Tibial nerve (tissue), 4 donors: ENCODE data around the gene CDC20. TPM values are rescaled to one million over a fixed set of nuclear protein-coding genes. Genes with fewer than 3 reads are reported as not detected.

ENCODE experiments used
- DNase-seq, 2 donors: peaks; one replicate each; pipeline ENCODE4 v3.0.0-alpha.2; 2019; ENCODE audit warnings: low spot score in 2 of 2
- H3K27ac ChIP-seq, 4 donors: fragments of 200-600 bp; sonication (generic) in 3 of 4; one replicate each; pipeline ENCODE4 v1.5.1; 2017 to 2019; ENCODE audit warnings: mild to moderate bottlenecking in 1 of 4
- H3K27me3 ChIP-seq, 2 donors: fragments of 200-600 bp; sonication (generic) in 1 of 2; one replicate each; pipeline versions ENCODE4 v1.5.1 to v1.6.0; 2017 to 2019
- H3K36me3 ChIP-seq, 3 donors: fragments of 200-600 bp; sonication (generic); one replicate each; pipeline ENCODE4 v1.5.1; 2018 to 2019
- H3K4me1 ChIP-seq, 4 donors: fragments of 200-600 bp; sonication (generic) in 3 of 4; one replicate each; pipeline ENCODE4 v1.5.1; 2017 to 2019
- H3K4me3 ChIP-seq, 4 donors: fragments of 200-600 bp; sonication (generic) in 3 of 4; one replicate each; pipeline ENCODE4 v1.5.1; 2017 to 2019; ENCODE audit warnings: mild to moderate bottlenecking in 1 of 4, moderate library complexity in 1 of 4
- H3K9me3 ChIP-seq, 4 donors: fragments of 200-600 bp; sonication (generic) in 3 of 4; one replicate each; pipeline ENCODE4 v1.5.1; 2017 to 2019
- EP300 ChIP-seq, 2 donors: sonication (generic); formaldehyde crosslinking; IDR thresholded peaks; one replicate each; pipeline ENCODE4 v1.6.1; 2017; ENCODE audit warnings: antibody characterized with exemption in 2 of 2, mild to moderate bottlenecking in 1 of 2
- POLR2A ChIP-seq, 2 donors: fragments of 450-650 bp; IDR thresholded peaks; one replicate each; pipeline ENCODE4 v1.6.1; 2017; ENCODE audit warnings: antibody characterized with exemption in 2 of 2, mild to moderate bottlenecking in 2 of 2, moderate library complexity in 2 of 2
- WGBS, 2 donors: methylation state at CpG; one replicate each; pipeline ENCODE4 v1.1.5; 2018; 5-methylcytosine and 5-hydroxymethylcytosine counted together
- total RNA-seq, 4 donors: library from RNA; depleted of rRNA; stranded (reverse); fragments of >200 nt; gene quantifications; one replicate each; pipeline ENCODE4 v1.1.0, GENCODE V29; 2016
- TF ChIP-seq, protein P1 (sequence below), 5 experiments: fragments of 200-600 bp in 3 of 5; fragments of 450-650 bp in 2 of 5; sonication (generic) in 3 of 5; IDR thresholded peaks; one replicate each; pipeline ENCODE4 v1.5.1; 2016 to 2019; ENCODE audit warnings: antibody characterized with exemption in 5 of 5, mild to moderate bottlenecking in 3 of 5, moderate library complexity in 2 of 5

The CDC20 gene
- 1 to 10 TPM in 3 of 4 donors, under 1 TPM in 1; 0.42 to 3.5 (median 1.5) TPM for total RNA-seq

- H3K4me1 ChIP-seq = peaks cover 0 to 18% (median 2%) of the 10 kb centered on the region in 4 donors
- peaks cover 0 to 39% (median 13%) of the 10 kb centered on the region in 3 donors for H3K36me3 ChIP-seq
- no peaks in the 10 kb centered on the region for H3K9me3 ChIP-seq
- peak within 1 kb of the TSS; percentile 47 to 78 (median 63) for H3K4me3 ChIP-seq
- peak; percentile 98 to 99 for DNase-seq
- TF ChIP-seq EP300 (IDR thresholded peaks at IDR 0.05) = peak in 1 of 2 donors; percentile 55
- TF ChIP-seq, protein P1, sequence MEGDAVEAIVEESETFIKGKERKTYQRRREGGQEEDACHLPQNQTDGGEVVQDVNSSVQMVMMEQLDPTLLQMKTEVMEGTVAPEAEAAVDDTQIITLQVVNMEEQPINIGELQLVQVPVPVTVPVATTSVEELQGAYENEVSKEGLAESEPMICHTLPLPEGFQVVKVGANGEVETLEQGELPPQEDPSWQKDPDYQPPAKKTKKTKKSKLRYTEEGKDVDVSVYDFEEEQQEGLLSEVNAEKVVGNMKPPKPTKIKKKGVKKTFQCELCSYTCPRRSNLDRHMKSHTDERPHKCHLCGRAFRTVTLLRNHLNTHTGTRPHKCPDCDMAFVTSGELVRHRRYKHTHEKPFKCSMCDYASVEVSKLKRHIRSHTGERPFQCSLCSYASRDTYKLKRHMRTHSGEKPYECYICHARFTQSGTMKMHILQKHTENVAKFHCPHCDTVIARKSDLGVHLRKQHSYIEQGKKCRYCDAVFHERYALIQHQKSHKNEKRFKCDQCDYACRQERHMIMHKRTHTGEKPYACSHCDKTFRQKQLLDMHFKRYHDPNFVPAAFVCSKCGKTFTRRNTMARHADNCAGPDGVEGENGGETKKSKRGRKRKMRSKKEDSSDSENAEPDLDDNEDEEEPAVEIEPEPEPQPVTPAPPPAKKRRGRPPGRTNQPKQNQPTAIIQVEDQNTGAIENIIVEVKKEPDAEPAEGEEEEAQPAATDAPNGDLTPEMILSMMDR (IDR thresholded peaks at IDR 0.05) = no peak
- peak in 1 of 2 donors; percentile 23 for TF ChIP-seq POLR2A (IDR thresholded peaks at IDR 0.05)
- peak within 1 kb of the TSS; percentile 80 to 93 (median 90) for H3K27ac ChIP-seq
- WGBS, 2 donors = 2% methylated on average over 53 to 57 of the region's 59 CpGs
- no peaks in the 10 kb centered on the region for H3K27me3 ChIP-seq
These were observed at the start of gene CDC20 for GRCh38 chr1:43358746-43359693. TSS of gene CDC20 (plus strand) at chr1:43358981. CDS start at chr1:43359216, 235 bp downstream.

DNA sequence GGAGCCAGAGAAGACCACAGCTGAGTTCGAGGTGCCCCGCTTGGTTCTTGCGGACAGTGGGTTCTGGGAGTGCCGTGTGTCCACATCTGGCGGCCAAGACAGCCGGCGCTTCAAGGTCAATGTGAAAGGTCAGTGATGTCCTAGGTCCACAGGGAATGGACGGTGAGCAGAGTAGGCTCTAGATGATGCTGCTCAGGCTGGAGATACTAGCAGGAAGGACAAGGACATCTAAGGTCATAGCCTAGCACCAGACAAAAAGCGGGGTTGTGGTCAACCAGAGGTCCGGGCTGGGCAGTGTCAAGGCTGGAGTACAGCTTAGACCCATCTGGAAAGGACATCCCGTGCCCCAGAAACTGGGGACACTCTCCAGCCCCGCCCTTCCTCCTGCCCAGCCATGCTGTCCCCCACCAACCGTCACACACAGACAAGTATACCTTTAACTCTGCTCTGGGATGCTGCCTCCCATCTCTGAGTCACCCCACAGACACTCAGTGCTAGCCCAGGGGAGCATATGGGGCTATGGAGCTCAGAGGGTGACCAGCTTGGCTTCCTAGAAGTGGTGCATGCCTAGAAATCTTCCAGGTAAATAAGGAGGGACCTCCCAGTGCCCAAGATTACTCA lies 49.3 kb upstream of the CDC20 start:
- H3K4me1 ChIP-seq = peaks cover 0 to 6% (median 4%) of the 10 kb centered on the region in 4 donors
- DNase-seq = no peak
- H3K27me3 ChIP-seq = no peaks in the 10 kb centered on the region
- TF ChIP-seq, protein P1 (IDR thresholded peaks at IDR 0.05) = no peak
- no peak for TF ChIP-seq EP300 (IDR thresholded peaks at IDR 0.05)
- TF ChIP-seq POLR2A (IDR thresholded peaks at IDR 0.05) = no peak
- H3K27ac ChIP-seq = no peak overlapping the region
- no peak overlapping the region for H3K4me3 ChIP-seq
- peaks cover 0 to 10% (median 0%) of the 10 kb centered on the region in 3 donors for H3K36me3 ChIP-seq
- 90 to 93% methylated on average over 11 to 13 of the region's 13 CpGs for WGBS, 2 donors
- H3K9me3 ChIP-seq = no peaks in the 10 kb centered on the region

DNA sequence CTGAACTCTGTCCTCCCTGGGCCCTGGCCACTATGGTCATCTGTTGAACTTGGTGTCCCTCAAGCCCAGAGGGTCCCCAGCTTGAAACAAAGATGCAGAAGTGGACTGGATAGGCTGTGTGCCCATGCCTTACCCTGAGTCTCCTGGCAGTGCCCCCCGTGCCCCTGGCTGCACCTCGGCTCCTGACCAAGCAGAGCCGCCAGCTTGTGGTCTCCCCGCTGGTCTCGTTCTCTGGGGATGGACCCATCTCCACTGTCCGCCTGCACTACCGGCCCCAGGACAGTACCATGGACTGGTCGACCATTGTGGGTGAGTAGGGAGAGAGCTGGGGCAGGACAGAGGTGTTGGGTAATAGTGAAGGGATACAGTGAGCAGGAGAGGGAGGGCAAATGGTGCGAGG lies 47.3 kb upstream of the CDC20 start:
- H3K4me3 ChIP-seq = no peak overlapping the region
- TF ChIP-seq EP300 (IDR thresholded peaks at IDR 0.05) = no peak
- TF ChIP-seq, protein P1 (IDR thresholded peaks at IDR 0.05) = no peak
- no peaks in the 10 kb centered on the region for H3K27me3 ChIP-seq
- H3K9me3 ChIP-seq = no peaks in the 10 kb centered on the region
- WGBS, 2 donors = 88 to 95% methylated on average over 9 of the region's 9 CpGs
- DNase-seq = no peak
- H3K4me1 ChIP-seq = peaks cover 0 to 19% (median 2%) of the 10 kb centered on the region in 4 donors
- peak overlapping the region in 1 of 4 donors; percentile 45 for H3K27ac ChIP-seq
- peaks cover 0 to 10% (median 0%) of the 10 kb centered on the region in 3 donors for H3K36me3 ChIP-seq

- DNase-seq = no peak
- H3K4me1 ChIP-seq = peaks cover 0 to 25% (median 2%) of the 10 kb centered on the region in 4 donors
- peaks cover 0 to 10% (median 0%) of the 10 kb centered on the region in 3 donors for H3K36me3 ChIP-seq
- H3K9me3 ChIP-seq = no peaks in the 10 kb centered on the region
- TF ChIP-seq, protein P1 (IDR thresholded peaks at IDR 0.05) = no peak
- TF ChIP-seq POLR2A (IDR thresholded peaks at IDR 0.05) (no peak), EP300 (IDR thresholded peaks at IDR 0.05) (no peak)
- 74% methylated on average over 19 of the region's 19 CpGs for WGBS, 2 donors
- peak overlapping the region in 1 of 4 donors; percentile 45 for H3K27ac ChIP-seq
- H3K4me3 ChIP-seq = no peak overlapping the region
- no peaks in the 10 kb centered on the region for H3K27me3 ChIP-seq
These were observed 46.6 kb upstream of the CDC20 start for GRCh38 chr1:43312212-43312623.
